H1 (cell line): Measurements from ENCODE around the gene FAM186B. TPM values are rescaled to one million over a fixed set of nuclear protein-coding genes. Genes with fewer than 3 reads are reported as not detected.

Experiments
- CTBP2 ChIP-seq: IDR thresholded peaks from 2 replicates; pipeline ENCODE4 v1.7.0; 2011; ENCODE audit warnings: borderline replicate concordance, mild to moderate bottlenecking, moderate library complexity, mixed read lengths, low read length; ENCODE audit not compliant: insufficient read depth, insufficient read length
- POLR2AphosphoS5 ChIP-seq: IDR thresholded peaks from 2 replicates; pipeline ENCODE4 v1.6.1; 2011; ENCODE audit warnings: low read depth, low read length
- RAD21 ChIP-seq, 2 experiments: IDR thresholded peaks in 1 of 2; conservative IDR thresholded peaks in 1 of 2; 2 replicates each; pipeline ENCODE4 v1.6.1; 2011; ENCODE audit warnings: low read depth in 2 of 2, low read length in 2 of 2, improper control_type of control experiment in 1 of 2, inconsistent platforms in 1 of 2, mild to moderate bottlenecking in 1 of 2, moderate library complexity in 1 of 2
- SP2 ChIP-seq: IDR thresholded peaks from 2 replicates; pipeline ENCODE4 v1.6.1; 2012; ENCODE audit warnings: mild to moderate bottlenecking, low read length, inconsistent platforms
- TEAD4 ChIP-seq: IDR thresholded peaks from 2 replicates; pipeline ENCODE4 v1.6.1; 2012; ENCODE audit warnings: low read depth, low read length, inconsistent platforms, mixed read lengths
- polyA plus RNA-seq, 7 experiments: library from polyadenylated mRNA; depleted of rRNA in 3 of 7; stranded (reverse) in 5 of 7; unstranded in 2 of 7; fragments of >200 nt in 5 of 7; fragments of 200-250 nt in 2 of 7; gene quantifications; 1 replicate in 5 of 7; 2 replicates in 1 of 7; 4 replicates in 1 of 7; pipeline versions ENCODE4 v1.2.1 to v1.2.3, GENCODE V29; 2011 to 2013; ENCODE audit warnings: missing spikeins in 2 of 7, mixed read lengths in 2 of 7
- total RNA-seq: library from RNA; stranded (reverse); fragmentation: NEBNext Ultra II Directional; extraction: Animal tissue kit (Norgen Biotek cat#: 25700); gene quantifications from 2 replicates; pipeline ENCODE4 v1.2.1, GENCODE V29; 2021
- TF ChIP-seq, protein P1 (sequence below): IDR thresholded peaks from 2 replicates; pipeline ENCODE4 v1.6.1; 2012; ENCODE audit warnings: inconsistent platforms

FAM186B gene
- total and polyA plus RNA-seq, 2 of the 8 experiments (the other 6 are each of a cell fraction or from before 2014, with no cell fraction given) = 0.12 to 0.73 TPM

DNA sequence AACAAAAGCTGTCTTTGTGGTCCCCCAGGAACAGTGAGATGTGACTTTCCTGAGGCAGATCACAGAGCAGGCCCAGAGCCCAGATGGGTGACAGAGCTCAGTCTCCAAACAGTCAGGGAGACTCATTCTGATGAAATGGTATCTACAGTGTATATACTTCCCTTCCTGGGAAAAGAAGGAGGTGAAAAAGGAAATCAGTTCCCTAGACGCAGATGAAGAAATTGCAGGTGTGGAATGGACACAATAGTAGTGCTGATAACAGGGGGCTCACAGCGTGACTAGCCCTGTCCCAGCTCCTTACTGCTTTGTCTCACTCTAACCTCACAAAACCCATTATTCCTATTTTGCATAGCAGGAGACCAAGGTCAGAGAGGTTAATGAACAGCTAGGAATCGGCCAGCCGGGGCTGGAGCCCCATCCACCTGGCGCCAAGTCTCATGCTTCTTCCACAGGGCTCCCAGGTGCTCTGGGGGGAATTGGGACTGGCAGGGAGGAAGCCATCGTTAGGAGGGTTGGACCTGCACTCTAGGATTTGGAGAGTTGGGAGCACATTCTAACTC is 54.7 kb downstream of the FAM186B start (continued):
- no peak for TF ChIP-seq TEAD4
- no peak for TF ChIP-seq POLR2AphosphoS5
- no peak for TF ChIP-seq CTBP2
- TF ChIP-seq, protein P1, sequence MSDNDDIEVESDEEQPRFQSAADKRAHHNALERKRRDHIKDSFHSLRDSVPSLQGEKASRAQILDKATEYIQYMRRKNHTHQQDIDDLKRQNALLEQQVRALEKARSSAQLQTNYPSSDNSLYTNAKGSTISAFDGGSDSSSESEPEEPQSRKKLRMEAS = no peak
- no peak for TF ChIP-seq RAD21 (IDR thresholded peaks at IDR 0.05 in 1 of 2, conservative IDR thresholded peaks at IDR 0.05 in 1 of 2; ENCODE audit: low read depth in 2 of 2, low read length in 2 of 2)
- no peak for TF ChIP-seq SP2
